GM13976 (cell line): ENCODE measurements around the gene ALG11.

Experiments used
- DNase-seq: peaks from one replicate; pipeline ENCODE4 v3.0.0; 2012; ENCODE audit warnings: low spot score
- CTCF ChIP-seq: IDR thresholded peaks from 2 replicates; pipeline ENCODE4 v1.5.1; 2012; ENCODE audit warnings: borderline replicate concordance, mild to moderate bottlenecking; ENCODE audit not compliant: insufficient read depth; ENCODE audit errors: extremely low read depth, missing control alignments, control extremely low read depth
- in situ Hi-C: fragments of 300-500 bp; cut with MboI; formaldehyde crosslinking; loops from one replicate; pipeline ENCODE4 v1.12.0; 2022; ENCODE audit warnings: low sequenced_read_pairs, mixed read lengths, inconsistent platforms; ENCODE audit not compliant: unreplicated experiment

ALG11 gene

GRCh38 chr13:52067237-52067636, 55.0 kb downstream of the ALG11 start:
- in situ Hi-C loops: no loop called here
- TF ChIP-seq CTCF: no peak
- DNase-seq: no peak

GRCh38 chr13:52070929-52071523, 58.8 kb downstream of the ALG11 start:
- in situ Hi-C loops: no loop called here
- DNase-seq: peak; percentile 30
- no peak for TF ChIP-seq CTCF
